Sigmoid colon (tissue), 7 donors: ENCODE results near the gene SPAG6. TPM values are rescaled to one million over a fixed set of nuclear protein-coding genes. Genes with fewer than 3 reads are reported as not detected.

ENCODE experiments used
- DNase-seq: peaks from one replicate; pipeline ENCODE4 v3.0.0-alpha.2; 2019
- H3K27ac ChIP-seq, 4 donors: fragments of 200-600 bp; sonication (generic); one replicate each; pipeline ENCODE4 v1.5.1; 2016 to 2019; ENCODE audit warnings: mild to moderate bottlenecking in 1 of 4
- H3K27me3 ChIP-seq, 3 donors: fragments of 200-600 bp; sonication (generic); one replicate each; pipeline ENCODE4 v1.5.1; 2019; ENCODE audit warnings: mild to moderate bottlenecking in 1 of 3
- H3K36me3 ChIP-seq, 4 donors: fragments of 200-600 bp; sonication (generic); one replicate each; pipeline ENCODE4 v1.5.1; 2016 to 2019
- H3K4me1 ChIP-seq, 4 donors: fragments of 200-600 bp; sonication (generic); one replicate each; pipeline ENCODE4 v1.5.1; 2017 to 2019
- H3K4me3 ChIP-seq, 4 donors: fragments of 200-600 bp; sonication (generic); one replicate each; pipeline ENCODE4 v1.5.1; 2017 to 2019; ENCODE audit warnings: mild to moderate bottlenecking in 2 of 4, moderate library complexity in 1 of 4
- H3K9me3 ChIP-seq, 4 donors: fragments of 200-600 bp in 3 of 4; sonication (generic) in 3 of 4; one replicate each; pipeline versions ENCODE4 v1.5.1 to v1.6.1; 2013 to 2019
- EP300 ChIP-seq, 4 donors: sonication (generic); formaldehyde crosslinking; IDR thresholded peaks; one replicate each; pipeline ENCODE4 v1.6.1; 2017; ENCODE audit warnings: antibody characterized with exemption in 4 of 4
- POLR2A ChIP-seq, 2 donors: fragments of 450-650 bp; IDR thresholded peaks; one replicate each; pipeline ENCODE4 v1.6.1; 2016; ENCODE audit warnings: antibody characterized with exemption in 2 of 2, mild to moderate bottlenecking in 2 of 2, moderate library complexity in 2 of 2
- POLR2AphosphoS5 ChIP-seq, 4 donors: sonication (generic); formaldehyde crosslinking; IDR thresholded peaks; one replicate each; pipeline ENCODE4 v1.6.1; 2017; ENCODE audit warnings: antibody characterized with exemption in 4 of 4
- WGBS, 2 donors: extraction: QIAGEN DNeasy Blood & Tissue Kit; methylation state at CpG; one replicate each; pipeline ENCODE4 v1.1.7; 2013; 5-methylcytosine and 5-hydroxymethylcytosine counted together
- intact Hi-C: fragments of 100-400 bp; cut with DNase I; formaldehyde crosslinking; loops from one replicate; pipeline ENCODE4 v1.15.1; 2023
- polyA plus RNA-seq, 3 donors: library from polyadenylated mRNA; stranded (reverse); fragments of 200-250 nt; gene quantifications; one replicate each; pipeline ENCODE4 v1.2.3, GENCODE V29; 2013
- total RNA-seq, 4 donors: library from RNA; depleted of rRNA; stranded (reverse); fragments of >200 nt; gene quantifications; one replicate each; pipeline ENCODE4 v1.1.0, GENCODE V29; 2016
- TF ChIP-seq, protein P1 (sequence below), 4 experiments: fragments of 450-650 bp in 3 of 4; fragments of 200-600 bp in 1 of 4; IDR thresholded peaks; one replicate each; pipeline ENCODE4 v1.5.1; 2016 to 2019; ENCODE audit warnings: antibody characterized with exemption in 4 of 4, mild to moderate bottlenecking in 3 of 4, moderate library complexity in 2 of 4
- donor health status: healthy with polysubstance abuse.
- donor health status: Bipolar disorder and iron deficiency.
- donor health status: healthy.

Gene SPAG6
- total and polyA plus RNA-seq, 7 donors: 0.16 TPM; not detected in 6

DNA sequence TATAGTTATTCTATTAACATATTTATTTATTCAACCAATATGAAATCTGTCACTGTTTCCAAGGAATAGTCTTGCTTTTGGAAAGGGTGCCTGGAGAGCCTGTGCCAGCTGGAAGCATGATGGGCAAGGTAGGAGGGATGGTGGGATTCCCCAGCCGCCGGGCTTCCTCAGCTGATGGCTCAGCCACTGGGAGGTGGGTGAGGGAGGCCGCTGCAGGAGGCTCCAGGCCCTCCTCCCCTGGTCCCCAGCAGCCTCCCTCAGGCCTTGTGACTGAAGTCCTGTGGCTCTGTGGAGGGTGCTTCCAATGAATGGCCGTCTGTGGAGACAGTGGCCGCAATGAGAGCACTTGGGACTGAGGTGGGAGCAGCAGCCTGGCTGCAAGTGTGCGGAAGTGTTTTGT is 27.0 kb downstream of the SPAG6 start:
- no peak for DNase-seq
- Histone ChIP-seq H3K4me3 (no peak overlapping the region), H3K27me3 (no peaks in the 10 kb centered on the region), H3K4me1 (peaks cover 0 to 6% (median 3%) of the 10 kb centered on the region in 4 donors), H3K9me3 (no peaks in the 10 kb centered on the region), H3K36me3 (no peaks in the 10 kb centered on the region), H3K27ac (no peak overlapping the region)
- WGBS, 2 donors: 93% methylated on average over 6 of the region's 6 CpGs
- no peak for TF ChIP-seq POLR2AphosphoS5 (IDR thresholded peaks at IDR 0.05)
- TF ChIP-seq EP300 (IDR thresholded peaks at IDR 0.05): no peak
- no peak for TF ChIP-seq POLR2A (IDR thresholded peaks at IDR 0.05)
- TF ChIP-seq, protein P1, sequence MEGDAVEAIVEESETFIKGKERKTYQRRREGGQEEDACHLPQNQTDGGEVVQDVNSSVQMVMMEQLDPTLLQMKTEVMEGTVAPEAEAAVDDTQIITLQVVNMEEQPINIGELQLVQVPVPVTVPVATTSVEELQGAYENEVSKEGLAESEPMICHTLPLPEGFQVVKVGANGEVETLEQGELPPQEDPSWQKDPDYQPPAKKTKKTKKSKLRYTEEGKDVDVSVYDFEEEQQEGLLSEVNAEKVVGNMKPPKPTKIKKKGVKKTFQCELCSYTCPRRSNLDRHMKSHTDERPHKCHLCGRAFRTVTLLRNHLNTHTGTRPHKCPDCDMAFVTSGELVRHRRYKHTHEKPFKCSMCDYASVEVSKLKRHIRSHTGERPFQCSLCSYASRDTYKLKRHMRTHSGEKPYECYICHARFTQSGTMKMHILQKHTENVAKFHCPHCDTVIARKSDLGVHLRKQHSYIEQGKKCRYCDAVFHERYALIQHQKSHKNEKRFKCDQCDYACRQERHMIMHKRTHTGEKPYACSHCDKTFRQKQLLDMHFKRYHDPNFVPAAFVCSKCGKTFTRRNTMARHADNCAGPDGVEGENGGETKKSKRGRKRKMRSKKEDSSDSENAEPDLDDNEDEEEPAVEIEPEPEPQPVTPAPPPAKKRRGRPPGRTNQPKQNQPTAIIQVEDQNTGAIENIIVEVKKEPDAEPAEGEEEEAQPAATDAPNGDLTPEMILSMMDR (IDR thresholded peaks at IDR 0.05): no peak
- intact Hi-C loops: no loop called here

GRCh38 chr10:22372917-22373316 is 27.6 kb downstream of the SPAG6 start:
- Histone ChIP-seq H3K36me3 (no peaks in the 10 kb centered on the region), H3K27ac (no peak overlapping the region), H3K9me3 (no peaks in the 10 kb centered on the region), H3K27me3 (no peaks in the 10 kb centered on the region), H3K4me3 (no peak overlapping the region), H3K4me1 (peaks cover 0 to 6% (median 3%) of the 10 kb centered on the region in 4 donors)
- no peak for TF ChIP-seq EP300 (IDR thresholded peaks at IDR 0.05)
- TF ChIP-seq POLR2AphosphoS5 (IDR thresholded peaks at IDR 0.05): no peak
- TF ChIP-seq, protein P1 (IDR thresholded peaks at IDR 0.05): no peak
- no peak for TF ChIP-seq POLR2A (IDR thresholded peaks at IDR 0.05)
- intact Hi-C loops: no loop called here
- 80 to 82% methylated on average over 9 of the region's 9 CpGs for WGBS, 2 donors
- DNase-seq: no peak

DNA sequence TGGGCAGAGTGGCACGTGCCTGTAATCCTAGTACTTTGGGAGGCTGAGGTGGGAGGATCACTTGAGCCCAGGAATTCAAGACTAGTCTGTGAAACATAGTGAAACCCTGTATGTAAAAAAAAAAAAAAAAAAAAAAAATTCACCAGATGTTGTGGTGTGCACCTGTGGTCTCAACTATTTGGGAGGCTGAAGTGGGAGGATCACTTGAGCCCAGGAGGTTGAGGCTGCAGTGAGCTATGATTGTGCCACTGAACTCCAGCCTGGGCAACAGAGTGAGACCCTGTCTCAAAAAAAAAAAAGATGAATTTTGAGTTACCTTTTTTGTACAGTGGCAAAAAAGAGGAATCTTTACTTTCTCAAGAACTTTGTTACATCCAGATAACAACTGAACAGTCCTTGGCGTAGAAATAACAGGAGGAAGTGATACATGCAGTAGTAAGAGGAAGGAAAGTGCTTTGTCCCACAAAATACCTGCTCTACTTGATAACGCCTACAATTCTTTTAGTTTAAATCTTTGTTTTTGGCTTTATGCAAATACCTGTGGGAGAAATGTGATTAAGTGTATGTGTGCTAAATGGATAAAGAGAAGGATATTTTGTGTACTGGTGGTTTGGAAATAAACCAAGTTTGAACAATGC is 29.3 kb downstream of the SPAG6 start:
- peaks cover 0 to 6% (median 3%) of the 10 kb centered on the region in 4 donors for H3K4me1 ChIP-seq
- no peak overlapping the region for H3K4me3 ChIP-seq
- no peak overlapping the region for H3K27ac ChIP-seq
- no peak for DNase-seq
- 76 to 79% methylated on average over 3 of the region's 3 CpGs for WGBS, 2 donors
- no peaks in the 10 kb centered on the region for H3K36me3 ChIP-seq
- no peak for TF ChIP-seq EP300 (IDR thresholded peaks at IDR 0.05)
- H3K27me3 ChIP-seq: no peaks in the 10 kb centered on the region
- intact Hi-C loops: no loop called here
- no peaks in the 10 kb centered on the region for H3K9me3 ChIP-seq

GRCh38 chr10:22379059-22379458 is 33.8 kb downstream of the SPAG6 start:
- H3K4me1 ChIP-seq: no peaks in the 10 kb centered on the region
- DNase-seq: no peak
- no peak overlapping the region for H3K27ac ChIP-seq
- H3K36me3 ChIP-seq: no peaks in the 10 kb centered on the region
- intact Hi-C loops: no loop called here
- 71 to 77% methylated on average over 3 of the region's 3 CpGs for WGBS, 2 donors
- TF ChIP-seq EP300 (IDR thresholded peaks at IDR 0.05) (no peak), POLR2A (IDR thresholded peaks at IDR 0.05) (no peak), POLR2AphosphoS5 (IDR thresholded peaks at IDR 0.05) (no peak)
- TF ChIP-seq, protein P1 (IDR thresholded peaks at IDR 0.05): no peak
- no peak overlapping the region for H3K4me3 ChIP-seq
- H3K27me3 ChIP-seq: no peaks in the 10 kb centered on the region
- H3K9me3 ChIP-seq: no peaks in the 10 kb centered on the region

- TF ChIP-seq POLR2AphosphoS5 (IDR thresholded peaks at IDR 0.05) (no peak), EP300 (IDR thresholded peaks at IDR 0.05) (no peak), POLR2A (IDR thresholded peaks at IDR 0.05) (no peak)
- TF ChIP-seq, protein P1 (IDR thresholded peaks at IDR 0.05): no peak
- Histone ChIP-seq H3K4me1 (no peaks in the 10 kb centered on the region), H3K9me3 (no peaks in the 10 kb centered on the region), H3K36me3 (no peaks in the 10 kb centered on the region), H3K4me3 (no peak overlapping the region), H3K27me3 (no peaks in the 10 kb centered on the region), H3K27ac (no peak overlapping the region)
- 34 to 73% methylated on average over 4 of the region's 4 CpGs for WGBS, 2 donors
- no peak for DNase-seq
- intact Hi-C loops: no loop called here
Measured at GRCh38 chr10:22381262-22381661, 36.0 kb downstream of the SPAG6 start.
